BLaER1 (cell line): ENCODE measurements around the gene TRIM34.
"Not testable (repeated sequence)": the region's sequence is repeated elsewhere in the genome, so short reads cannot be mapped to it uniquely, and the experiment has no call there.

Source experiments
- H3K27ac ChIP-seq: shearing (Covaris generic); formaldehyde crosslinking; 2 replicates; pipeline ENCODE4 v1.8.1; 2022
- H3K27me3 ChIP-seq: shearing (Covaris generic); formaldehyde crosslinking; 2 replicates; pipeline ENCODE4 v1.8.1; 2022
- H3K36me3 ChIP-seq: shearing (Covaris generic); formaldehyde crosslinking; 2 replicates; pipeline ENCODE4 v1.8.1; 2022
- H3K4me1 ChIP-seq: shearing (Covaris generic); formaldehyde crosslinking; 2 replicates; pipeline ENCODE4 v1.8.1; 2022
- H3K4me2 ChIP-seq: shearing (Covaris generic); formaldehyde crosslinking; 2 replicates; pipeline ENCODE4 v1.8.1; 2022
- H3K4me3 ChIP-seq: shearing (Covaris generic); formaldehyde crosslinking; 2 replicates; pipeline ENCODE4 v1.8.1; 2022
- H3K9ac ChIP-seq: shearing (Covaris generic); formaldehyde crosslinking; 2 replicates; pipeline ENCODE4 v1.8.1; 2022
- H3K9me3 ChIP-seq: shearing (Covaris generic); formaldehyde crosslinking; 2 replicates; pipeline ENCODE4 v1.8.1; 2022
- H4K20me1 ChIP-seq: shearing (Covaris generic); formaldehyde crosslinking; 2 replicates; pipeline ENCODE4 v1.8.1; 2022
- Cebpa-rat ChIP-seq: shearing (Covaris generic); IDR thresholded peaks from 2 replicates; pipeline ENCODE4 v1.8.1; 2022

TRIM34 gene

GRCh38 chr11:5646139-5646538, 21.3 kb downstream of the TRIM34 start:
- no peak overlapping the region for H3K27ac ChIP-seq
- no peaks in the 10 kb centered on the region for H3K4me1 ChIP-seq
- H3K9me3 ChIP-seq: no peaks in the 10 kb centered on the region
- H3K27me3 ChIP-seq: no peaks in the 10 kb centered on the region
- no peak overlapping the region for H3K9ac ChIP-seq
- H4K20me1 ChIP-seq: no peaks in the 10 kb centered on the region
- H3K36me3 ChIP-seq: peaks cover 38% of the 10 kb centered on the region
- no peak overlapping the region for H3K4me2 ChIP-seq
- no peak overlapping the region for H3K4me3 ChIP-seq
- no peak for TF ChIP-seq Cebpa-rat

- Histone ChIP-seq H3K27ac (no peak overlapping the region), H3K4me2 (no peak overlapping the region), H3K4me1 (no peaks in the 10 kb centered on the region), H4K20me1 (no peaks in the 10 kb centered on the region), H3K27me3 (no peaks in the 10 kb centered on the region), H3K36me3 (no peaks in the 10 kb centered on the region; the same call in none of the 2 replicates), H3K9ac (no peak overlapping the region), H3K4me3 (no peak overlapping the region), H3K9me3 (peaks cover 14% of the 10 kb centered on the region)
- no peak for TF ChIP-seq Cebpa-rat
Measured at GRCh38 chr11:5655474-5655873, 30.7 kb downstream of the TRIM34 start.

DNA sequence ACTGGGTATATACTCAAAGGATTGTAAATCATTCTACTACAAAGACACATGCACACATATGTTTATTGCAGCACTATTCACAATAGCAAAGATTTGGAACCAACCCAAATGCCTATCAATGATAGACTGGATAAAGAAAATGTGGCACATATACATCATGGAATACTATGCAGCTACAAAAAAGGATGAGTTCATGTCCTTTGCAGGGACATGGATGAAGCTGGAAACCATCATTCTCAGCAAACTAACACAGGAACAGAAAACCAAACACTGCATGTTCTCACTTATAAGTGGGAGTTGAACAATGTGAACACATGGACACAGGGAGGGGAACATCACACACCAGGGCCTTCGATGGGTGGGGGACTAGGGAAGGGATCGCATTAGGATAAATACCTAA, 32.2 kb downstream of the TRIM34 start:
- H3K27ac ChIP-seq, H4K20me1 ChIP-seq, H3K4me3 ChIP-seq, H3K4me2 ChIP-seq, H3K36me3 ChIP-seq, H3K9ac ChIP-seq, H3K4me1 ChIP-seq, H3K27me3 ChIP-seq: not testable (repeated sequence)
- H3K9me3 ChIP-seq: peaks cover 14% of the 10 kb centered on the region

DNA sequence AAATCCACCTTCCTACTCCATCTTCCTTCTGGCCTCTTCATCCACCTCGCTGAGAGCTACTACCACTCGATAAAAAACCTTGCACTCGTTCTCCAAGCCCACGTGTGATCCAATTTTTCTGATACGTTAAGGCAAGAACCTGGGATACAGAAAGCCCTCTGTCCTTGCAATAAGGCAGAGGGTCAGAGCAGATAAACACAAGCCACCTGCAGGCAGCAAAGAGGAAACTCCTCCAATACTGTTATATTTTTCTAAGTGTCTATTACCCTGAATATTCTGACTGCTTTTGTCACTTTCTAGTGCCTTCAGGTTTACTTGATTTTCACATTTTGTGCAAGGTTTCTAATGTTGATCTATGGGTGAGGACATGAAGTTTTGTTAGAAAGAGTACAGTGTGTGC, 33.5 kb downstream of the TRIM34 start:
- no peak overlapping the region for H3K4me2 ChIP-seq
- H3K9me3 ChIP-seq: peaks cover 3% of the 10 kb centered on the region; the same call in 1 of the 2 replicates
- H3K36me3 ChIP-seq: peaks cover 11% of the 10 kb centered on the region
- no peak overlapping the region for H3K9ac ChIP-seq
- TF ChIP-seq Cebpa-rat: no peak
- no peaks in the 10 kb centered on the region for H3K27me3 ChIP-seq
- no peak overlapping the region for H3K27ac ChIP-seq
- H3K4me1 ChIP-seq: no peaks in the 10 kb centered on the region
- H3K4me3 ChIP-seq: no peak overlapping the region
- H4K20me1 ChIP-seq: no peaks in the 10 kb centered on the region

GRCh38 chr11:5663511-5663910, 38.7 kb downstream of the TRIM34 start:
- no peak overlapping the region for H3K4me3 ChIP-seq
- H3K9ac ChIP-seq: no peak overlapping the region
- no peak overlapping the region for H3K27ac ChIP-seq
- H3K4me1 ChIP-seq: no peaks in the 10 kb centered on the region
- peak; percentile 62; the same call in 1 of the 2 replicates for TF ChIP-seq Cebpa-rat
- H3K4me2 ChIP-seq: no peak overlapping the region
- H3K36me3 ChIP-seq: peaks cover 60% of the 10 kb centered on the region
- H3K9me3 ChIP-seq: no peaks in the 10 kb centered on the region
- no peaks in the 10 kb centered on the region for H3K27me3 ChIP-seq
- H4K20me1 ChIP-seq: no peaks in the 10 kb centered on the region

DNA sequence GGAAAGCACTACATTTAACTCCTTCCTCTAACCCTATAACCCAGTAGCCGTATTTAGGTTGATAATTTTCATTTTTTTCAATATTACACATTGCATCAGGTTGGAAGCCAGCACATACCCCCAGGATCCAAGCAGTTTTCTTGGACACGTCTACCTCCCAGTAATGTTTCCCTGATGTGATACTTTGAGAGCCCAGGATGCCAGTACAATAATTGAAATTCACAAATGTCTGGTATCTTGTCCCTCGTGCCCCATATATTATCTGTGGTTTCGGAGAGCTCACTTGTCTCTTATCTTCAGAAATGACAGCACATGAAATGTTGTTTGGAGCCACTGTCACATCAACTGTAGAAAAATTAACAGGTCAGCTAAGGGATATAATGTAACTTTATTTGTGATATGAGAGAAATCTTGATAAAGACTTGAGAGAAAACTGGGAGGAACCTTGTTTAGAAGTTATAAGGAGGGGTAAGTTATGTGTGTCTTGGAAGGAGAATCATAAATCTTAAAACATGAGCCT, 40.3 kb downstream of the TRIM34 start:
- Histone ChIP-seq H3K4me2 (no peak overlapping the region), H3K4me1 (no peaks in the 10 kb centered on the region), H3K4me3 (no peak overlapping the region), H4K20me1 (no peaks in the 10 kb centered on the region), H3K9ac (no peak overlapping the region), H3K27ac (no peak overlapping the region), H3K27me3 (no peaks in the 10 kb centered on the region), H3K9me3 (no peaks in the 10 kb centered on the region), H3K36me3 (peaks cover 76% of the 10 kb centered on the region)
- TF ChIP-seq Cebpa-rat: no peak

GRCh38 chr11:5665746-5666401, 41.1 kb downstream of the TRIM34 start:
- TF ChIP-seq Cebpa-rat: no peak
- Histone ChIP-seq H3K36me3 (peaks cover 84% of the 10 kb centered on the region), H3K27ac (no peak overlapping the region), H4K20me1 (no peaks in the 10 kb centered on the region), H3K9ac (no peak overlapping the region), H3K4me3 (no peak overlapping the region), H3K4me1 (no peaks in the 10 kb centered on the region), H3K9me3 (no peaks in the 10 kb centered on the region), H3K4me2 (no peak overlapping the region), H3K27me3 (no peaks in the 10 kb centered on the region)

DNA sequence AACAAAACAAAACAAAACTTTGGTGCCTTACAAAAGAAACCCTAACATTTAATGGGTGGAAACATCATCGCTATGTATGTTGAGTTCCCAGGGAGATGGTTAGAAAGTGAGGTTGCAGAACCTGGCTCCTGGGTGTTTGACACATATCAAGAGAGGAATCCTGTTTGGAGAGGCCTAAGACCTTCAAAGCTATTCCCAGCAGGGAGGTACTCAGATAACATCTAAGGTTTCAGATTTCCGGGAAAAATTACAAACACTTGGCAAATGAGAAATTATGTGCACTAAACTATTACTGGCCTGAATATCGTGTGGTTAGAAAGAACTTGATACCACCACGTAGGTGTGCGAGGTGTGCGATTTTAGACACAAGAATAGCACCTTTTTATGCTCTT, 41.6 kb downstream of the TRIM34 start:
- Histone ChIP-seq H3K27ac (no peak overlapping the region), H3K27me3 (no peaks in the 10 kb centered on the region), H3K36me3 (peaks cover 85% of the 10 kb centered on the region), H3K4me2 (no peak overlapping the region), H3K4me3 (no peak overlapping the region), H3K9me3 (no peaks in the 10 kb centered on the region), H3K4me1 (no peaks in the 10 kb centered on the region), H3K9ac (no peak overlapping the region), H4K20me1 (no peaks in the 10 kb centered on the region)
- TF ChIP-seq Cebpa-rat: no peak

- Histone ChIP-seq H3K9me3 (no peaks in the 10 kb centered on the region), H3K9ac (no peak overlapping the region), H3K27ac (no peak overlapping the region), H3K4me1 (no peaks in the 10 kb centered on the region), H4K20me1 (peaks cover 7% of the 10 kb centered on the region; the same call in 1 of the 2 replicates), H3K27me3 (no peaks in the 10 kb centered on the region), H3K36me3 (peaks cover 62% of the 10 kb centered on the region), H3K4me2 (no peak overlapping the region), H3K4me3 (no peak overlapping the region)
- no peak for TF ChIP-seq Cebpa-rat
Measured at GRCh38 chr11:5671831-5672230, 47.0 kb downstream of the TRIM34 start.

- H4K20me1 ChIP-seq: peaks cover 9% of the 10 kb centered on the region; the same call in 1 of the 2 replicates
- no peaks in the 10 kb centered on the region for H3K4me1 ChIP-seq
- peaks cover 21% of the 10 kb centered on the region for H3K9me3 ChIP-seq
- no peak overlapping the region for H3K4me3 ChIP-seq
- no peak for TF ChIP-seq Cebpa-rat
- H3K4me2 ChIP-seq: no peak overlapping the region
- H3K9ac ChIP-seq: no peak overlapping the region
- H3K27ac ChIP-seq: no peak overlapping the region
- no peaks in the 10 kb centered on the region for H3K27me3 ChIP-seq
- peaks cover 58% of the 10 kb centered on the region for H3K36me3 ChIP-seq
Measured at GRCh38 chr11:5674391-5674790, 49.6 kb downstream of the TRIM34 start.
